Measurements from ENCODE around the gene UBQLN4. TPM values are rescaled to one million over a fixed set of nuclear protein-coding genes. Genes with fewer than 3 reads are reported as not detected.

Gene UBQLN4
- total RNA-seq, 1 experiment from 2014 or later, result 58.4 TPM

DNA sequence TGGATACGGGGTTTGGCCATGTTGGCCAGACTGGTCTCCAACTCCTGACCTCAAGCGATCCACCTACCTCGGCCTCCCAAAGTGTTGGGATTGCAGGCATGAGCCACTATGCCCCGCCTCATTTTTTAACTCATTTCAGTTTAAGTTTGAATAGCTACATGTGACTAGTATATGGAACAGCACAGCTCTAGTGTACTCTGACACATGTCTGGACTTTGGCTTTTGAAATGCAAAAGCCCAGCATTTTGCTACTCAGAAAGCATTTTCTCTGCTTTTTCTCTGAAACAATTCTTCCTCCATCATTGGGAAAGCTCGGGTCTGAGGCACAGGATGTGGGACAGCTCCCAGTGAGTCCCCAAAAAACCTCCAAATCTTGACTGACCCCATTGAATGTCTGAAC, 28.8 kb downstream of the UBQLN4 start:
- BruUV-seq (replicated peaks), result no TSS peak
- intact Hi-C loops (cut with micrococcal nuclease; ENCODE audit: unreplicated experiment), result no loop called here
- peaks cover 8% of the 10 kb centered on the region for H3K79me2 ChIP-seq (ENCODE audit: low read depth)
- no peaks in the 10 kb centered on the region; the same call in 1 of the 2 replicates for H3F3A ChIP-seq (ENCODE audit: insufficient read depth, low read depth)
- no peak overlapping the region for H3K27ac ChIP-seq
- POLR2A ChIA-PET (ENCODE audit: unreplicated experiment), result no interaction called here
- CTCF ChIA-PET, result no interaction called here
- H3K27me3 ChIP-seq (ENCODE audit: insufficient read depth, low read depth), result no peaks in the 10 kb centered on the region
- peaks cover 2% of the 10 kb centered on the region; the same call in 1 of the 2 replicates for H3K36me3 ChIP-seq (ENCODE audit: low read depth)
- H3K9me3 ChIP-seq (ENCODE audit: insufficient read depth, low read depth), result no peaks in the 10 kb centered on the region
- DNase-seq, result no peak
- H3K4me1 ChIP-seq (replicated peaks; ENCODE audit: insufficient read depth), result peaks cover 2% of the 10 kb centered on the region
- peaks cover 2% of the 10 kb centered on the region for H4K20me1 ChIP-seq (ENCODE audit: insufficient read depth)
- no peaks in the 10 kb centered on the region for H3K9me2 ChIP-seq (ENCODE audit: insufficient read depth)
- TF ChIP-seq, protein P1, sequence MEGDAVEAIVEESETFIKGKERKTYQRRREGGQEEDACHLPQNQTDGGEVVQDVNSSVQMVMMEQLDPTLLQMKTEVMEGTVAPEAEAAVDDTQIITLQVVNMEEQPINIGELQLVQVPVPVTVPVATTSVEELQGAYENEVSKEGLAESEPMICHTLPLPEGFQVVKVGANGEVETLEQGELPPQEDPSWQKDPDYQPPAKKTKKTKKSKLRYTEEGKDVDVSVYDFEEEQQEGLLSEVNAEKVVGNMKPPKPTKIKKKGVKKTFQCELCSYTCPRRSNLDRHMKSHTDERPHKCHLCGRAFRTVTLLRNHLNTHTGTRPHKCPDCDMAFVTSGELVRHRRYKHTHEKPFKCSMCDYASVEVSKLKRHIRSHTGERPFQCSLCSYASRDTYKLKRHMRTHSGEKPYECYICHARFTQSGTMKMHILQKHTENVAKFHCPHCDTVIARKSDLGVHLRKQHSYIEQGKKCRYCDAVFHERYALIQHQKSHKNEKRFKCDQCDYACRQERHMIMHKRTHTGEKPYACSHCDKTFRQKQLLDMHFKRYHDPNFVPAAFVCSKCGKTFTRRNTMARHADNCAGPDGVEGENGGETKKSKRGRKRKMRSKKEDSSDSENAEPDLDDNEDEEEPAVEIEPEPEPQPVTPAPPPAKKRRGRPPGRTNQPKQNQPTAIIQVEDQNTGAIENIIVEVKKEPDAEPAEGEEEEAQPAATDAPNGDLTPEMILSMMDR (conservative IDR thresholded peaks at IDR 0.05), result no peak
- no peak for TF ChIP-seq EZH2 (IDR thresholded peaks at IDR 0.05; ENCODE audit: low read depth)
- H2AFZ ChIP-seq, result no peak overlapping the region
- no peak overlapping the region for H3K4me3 ChIP-seq
- H3K4me2 ChIP-seq, result no peak overlapping the region

DNA sequence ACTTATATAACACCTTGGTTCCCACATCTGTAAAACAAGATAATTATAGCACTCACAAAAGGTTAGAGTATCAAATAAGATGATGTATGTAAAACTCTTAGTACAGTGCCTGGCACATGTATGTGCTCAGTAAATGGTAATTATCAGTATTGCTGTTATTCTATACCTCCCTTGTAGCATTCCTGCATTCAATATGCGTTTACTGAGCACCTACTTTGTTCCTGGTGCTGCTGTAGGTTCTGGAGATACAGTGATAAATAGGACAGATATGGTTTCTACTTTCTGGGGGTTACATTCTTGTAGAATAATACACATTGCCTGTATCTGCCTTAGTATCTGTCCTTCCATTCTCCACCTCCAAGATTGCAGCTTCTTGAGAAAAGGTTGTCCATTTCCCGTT, 31.6 kb downstream of the UBQLN4 start:
- no peaks in the 10 kb centered on the region for H3K9me2 ChIP-seq (ENCODE audit: insufficient read depth)
- no peak overlapping the region for H2AFZ ChIP-seq
- no peak overlapping the region for H3K4me2 ChIP-seq
- peaks cover 15% of the 10 kb centered on the region for H4K20me1 ChIP-seq (ENCODE audit: insufficient read depth)
- H3K4me3 ChIP-seq, result no peak overlapping the region
- H3K4me1 ChIP-seq (replicated peaks; ENCODE audit: insufficient read depth), result peaks cover 11% of the 10 kb centered on the region
- H3K36me3 ChIP-seq (ENCODE audit: low read depth), result peaks cover 19% of the 10 kb centered on the region
- no TSS peak for BruUV-seq (replicated peaks)
- POLR2A ChIA-PET (ENCODE audit: unreplicated experiment), result interaction anchor here (0.6 kb wide), 2 partner anchors 15 to 124 kb away, joined by 3 to 6 read pairs; no protein-coding TSS in a partner anchor
- CTCF ChIA-PET, result no interaction called here
- H3F3A ChIP-seq (ENCODE audit: insufficient read depth, low read depth), result peaks cover 9% of the 10 kb centered on the region; the same call in 1 of the 2 replicates
- H3K27ac ChIP-seq, result no peak overlapping the region
- intact Hi-C loops (cut with micrococcal nuclease; ENCODE audit: unreplicated experiment), result no loop called here
- H3K79me2 ChIP-seq (ENCODE audit: low read depth), result peaks cover 33% of the 10 kb centered on the region
- H3K27me3 ChIP-seq (ENCODE audit: insufficient read depth, low read depth), result no peaks in the 10 kb centered on the region
- DNase-seq, result no peak
- H3K9me3 ChIP-seq (ENCODE audit: insufficient read depth, low read depth), result no peaks in the 10 kb centered on the region
- TF ChIP-seq, protein P1 (conservative IDR thresholded peaks at IDR 0.05), result no peak
- TF ChIP-seq EZH2 (IDR thresholded peaks at IDR 0.05; ENCODE audit: low read depth), result no peak

DNA sequence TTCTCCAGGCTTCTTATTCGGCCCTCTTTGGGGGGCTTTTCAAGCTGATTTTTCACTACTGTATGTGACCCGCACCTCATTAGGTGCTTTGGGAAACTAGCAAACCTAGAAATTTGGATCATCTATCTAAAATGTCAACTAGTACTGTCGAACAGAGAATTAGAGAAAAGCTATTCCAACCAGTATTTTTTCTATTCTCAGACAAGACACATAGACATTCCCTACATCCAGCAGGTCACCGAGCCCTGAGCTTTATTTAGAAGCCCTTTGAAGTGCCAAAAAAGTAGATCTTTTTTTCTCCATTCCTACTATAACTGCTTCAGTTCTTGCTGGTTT, 32.5 kb downstream of the UBQLN4 start:
- no peak for TF ChIP-seq EZH2 (IDR thresholded peaks at IDR 0.05; ENCODE audit: low read depth)
- TF ChIP-seq, protein P1 (conservative IDR thresholded peaks at IDR 0.05), result no peak
- no peak for DNase-seq
- Histone ChIP-seq H2AFZ (peak overlapping the region; percentile 49), H3K4me1 (replicated peaks; ENCODE audit: insufficient read depth) (peaks cover 11% of the 10 kb centered on the region), H3K27me3 (ENCODE audit: insufficient read depth, low read depth) (no peaks in the 10 kb centered on the region), H3K36me3 (ENCODE audit: low read depth) (peaks cover 27% of the 10 kb centered on the region), H3F3A (ENCODE audit: insufficient read depth, low read depth) (peaks cover 10% of the 10 kb centered on the region; the same call in 1 of the 2 replicates), H3K9me2 (ENCODE audit: insufficient read depth) (no peaks in the 10 kb centered on the region), H3K79me2 (ENCODE audit: low read depth) (peaks cover 34% of the 10 kb centered on the region), H3K4me3 (peak overlapping the region; percentile 95), H3K27ac (no peak overlapping the region), H3K4me2 (peak overlapping the region; percentile 99), H3K9me3 (ENCODE audit: insufficient read depth, low read depth) (no peaks in the 10 kb centered on the region), H4K20me1 (ENCODE audit: insufficient read depth) (peaks cover 20% of the 10 kb centered on the region)
- intact Hi-C loops (cut with micrococcal nuclease; ENCODE audit: unreplicated experiment), result no loop called here
- POLR2A ChIA-PET (ENCODE audit: unreplicated experiment), result no interaction called here
- CTCF ChIA-PET, result no interaction called here
- BruUV-seq (replicated peaks), result no TSS peak
